Measurements from ENCODE around the gene PPFIBP2. TPM values are rescaled to one million over a fixed set of nuclear protein-coding genes. Genes with fewer than 3 reads are reported as not detected.

The PPFIBP2 gene
- polyA plus RNA-seq, 2 of the 4 experiments (the other 2 are of a cell fraction), result 13.4 to 32.5 TPM

DNA sequence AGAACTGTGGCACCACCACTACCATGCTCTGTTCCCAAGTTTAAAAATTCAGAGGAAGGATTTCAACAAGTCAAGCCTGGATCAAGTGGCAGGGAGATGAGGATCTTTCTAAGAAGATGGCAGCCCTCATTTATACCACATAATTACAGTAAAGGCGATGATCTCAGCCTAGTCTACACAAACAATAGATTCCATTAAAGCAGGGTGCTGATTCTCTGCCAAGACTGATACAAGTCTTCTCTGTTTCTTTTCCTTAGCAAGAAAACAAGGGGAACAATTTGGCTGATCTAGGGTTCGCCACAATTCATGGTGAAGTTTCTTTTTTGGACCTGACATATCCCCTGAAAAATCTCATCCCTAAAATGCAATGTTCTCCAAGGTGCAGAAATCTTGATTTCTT is 73.9 kb downstream of the PPFIBP2 start:
- CTCF ChIA-PET, result no interaction called here
- Histone ChIP-seq H3K4me1 (peaks cover 8% of the 10 kb centered on the region; the same call in 2 of the 3 replicates), H3K27ac (no peak overlapping the region), H3K9me3 (no peaks in the 10 kb centered on the region), H3K4me2 (no peak overlapping the region), H3K4me3 (no peak overlapping the region)
- ATAC-seq, result no peak
- WGBS (ENCODE audit: missing lambda C conversion rate), result 74% methylated on average over 2 of the region's 2 CpGs
- FAIRE-seq, result no peak
- TF ChIP-seq NFE2L2 (conservative IDR thresholded peaks at IDR 0.05; ENCODE audit: low read length) (no peak), HDAC2 (IDR thresholded peaks at IDR 0.05) (no peak)
- no peak for DNase-seq (ENCODE audit: low read depth in 1 of 2, low spot score in 1 of 2)
- POLR2A ChIA-PET, result interaction anchor here (0.7 kb wide), 1 partner anchor 12 kb away, joined by 3 read pairs; no protein-coding TSS in a partner anchor

DNA sequence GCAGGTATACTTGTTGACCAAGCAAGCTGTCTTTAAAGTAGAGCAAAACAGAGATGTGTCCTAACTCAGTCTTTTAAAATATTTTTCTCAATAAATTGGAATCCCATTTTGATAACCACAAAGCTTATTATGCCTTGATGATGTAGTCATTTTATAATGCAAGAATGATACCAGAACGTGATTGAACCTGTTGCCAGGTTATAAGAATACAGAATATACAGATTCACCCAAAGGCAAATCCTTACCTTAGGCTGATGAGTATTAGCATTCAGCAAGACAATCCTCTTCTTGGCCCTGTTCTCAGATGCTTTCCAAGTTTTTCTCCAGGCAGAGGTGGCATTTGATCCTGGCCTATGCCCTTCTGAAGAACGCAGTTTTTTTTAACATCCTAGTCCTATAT is 76.1 kb downstream of the PPFIBP2 start:
- H3K27ac ChIP-seq, result no peak overlapping the region
- H3K9me3 ChIP-seq, result no peaks in the 10 kb centered on the region
- 81% methylated on average over 2 of the region's 2 CpGs for WGBS (ENCODE audit: missing lambda C conversion rate)
- no peak for TF ChIP-seq NR3C1 (IDR thresholded peaks at IDR 0.05)
- no peak for TF ChIP-seq MYC (IDR thresholded peaks at IDR 0.05; ENCODE audit: borderline replicate concordance, low read length)
- no peak for TF ChIP-seq RARB (CRISPR knock-in tag; IDR thresholded peaks at IDR 0.05)
- TF ChIP-seq MAFK (IDR thresholded peaks at IDR 0.05; ENCODE audit: partially characterized antibody), result no peak
- TF ChIP-seq ESRRA (IDR thresholded peaks at IDR 0.05; ENCODE audit: borderline replicate concordance, low read length), result no peak
- no peak for TF ChIP-seq HDAC2 (IDR thresholded peaks at IDR 0.05)
- TF ChIP-seq, protein P1, sequence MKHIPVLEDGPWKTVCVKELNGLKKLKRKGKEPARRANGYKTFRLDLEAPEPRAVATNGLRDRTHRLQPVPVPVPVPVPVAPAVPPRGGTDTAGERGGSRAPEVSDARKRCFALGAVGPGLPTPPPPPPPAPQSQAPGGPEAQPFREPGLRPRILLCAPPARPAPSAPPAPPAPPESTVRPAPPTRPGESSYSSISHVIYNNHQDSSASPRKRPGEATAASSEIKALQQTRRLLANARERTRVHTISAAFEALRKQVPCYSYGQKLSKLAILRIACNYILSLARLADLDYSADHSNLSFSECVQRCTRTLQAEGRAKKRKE (CRISPR knock-in tag; IDR thresholded peaks at IDR 0.05; ENCODE audit: low read depth), result no peak
- no peak for TF ChIP-seq FOSL2 (IDR thresholded peaks at IDR 0.05)
- TF ChIP-seq FOSL2 (CRISPR knock-in tag; IDR thresholded peaks at IDR 0.05), result no peak
- no peak for TF ChIP-seq ZFP36 (IDR thresholded peaks at IDR 0.05; ENCODE audit: borderline replicate concordance, partially characterized antibody)
- TF ChIP-seq HOXB5 (CRISPR knock-in tag; IDR thresholded peaks at IDR 0.05), result no peak
- no peak for TF ChIP-seq RNF2 (IDR thresholded peaks at IDR 0.05; ENCODE audit: borderline replicate concordance, low read depth)
- no peak for TF ChIP-seq POLR2AphosphoS2 (conservative IDR thresholded peaks at IDR 0.05; ENCODE audit: low read length)
- TF ChIP-seq RFX5 (IDR thresholded peaks at IDR 0.05), result no peak
- TF ChIP-seq, protein P2, sequence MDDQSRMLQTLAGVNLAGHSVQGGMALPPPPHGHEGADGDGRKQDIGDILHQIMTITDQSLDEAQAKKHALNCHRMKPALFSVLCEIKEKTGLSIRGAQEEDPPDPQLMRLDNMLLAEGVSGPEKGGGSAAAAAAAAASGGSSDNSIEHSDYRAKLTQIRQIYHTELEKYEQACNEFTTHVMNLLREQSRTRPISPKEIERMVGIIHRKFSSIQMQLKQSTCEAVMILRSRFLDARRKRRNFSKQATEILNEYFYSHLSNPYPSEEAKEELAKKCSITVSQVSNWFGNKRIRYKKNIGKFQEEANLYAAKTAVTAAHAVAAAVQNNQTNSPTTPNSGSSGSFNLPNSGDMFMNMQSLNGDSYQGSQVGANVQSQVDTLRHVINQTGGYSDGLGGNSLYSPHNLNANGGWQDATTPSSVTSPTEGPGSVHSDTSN (IDR thresholded peaks at IDR 0.05), result no peak
- TF ChIP-seq, protein P3, sequence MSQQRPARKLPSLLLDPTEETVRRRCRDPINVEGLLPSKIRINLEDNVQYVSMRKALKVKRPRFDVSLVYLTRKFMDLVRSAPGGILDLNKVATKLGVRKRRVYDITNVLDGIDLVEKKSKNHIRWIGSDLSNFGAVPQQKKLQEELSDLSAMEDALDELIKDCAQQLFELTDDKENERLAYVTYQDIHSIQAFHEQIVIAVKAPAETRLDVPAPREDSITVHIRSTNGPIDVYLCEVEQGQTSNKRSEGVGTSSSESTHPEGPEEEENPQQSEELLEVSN (IDR thresholded peaks at IDR 0.05; ENCODE audit: borderline replicate concordance, low read depth), result no peak
- TF ChIP-seq FOSB (CRISPR knock-in tag; IDR thresholded peaks at IDR 0.05), result no peak
- TF ChIP-seq RAD21 (conservative IDR thresholded peaks at IDR 0.05 in 1 of 2, IDR thresholded peaks at IDR 0.05 in 1 of 2), result no peak
- TF ChIP-seq KDM1A (IDR thresholded peaks at IDR 0.05; ENCODE audit: low read depth), result no peak
- H3K4me3 ChIP-seq, result no peak overlapping the region
- POLR2A ChIA-PET, result no interaction called here
- ATAC-seq, result no peak
- no peak for DNase-seq (ENCODE audit: low read depth in 1 of 2, low spot score in 1 of 2)
- H3K4me1 ChIP-seq, result peaks cover 5% of the 10 kb centered on the region; the same call in 1 of the 3 replicates
- FAIRE-seq, result no peak
- CTCF ChIA-PET, result interaction anchor here (0.6 to 1.5 kb wide), 5 partner anchors 9 to 77 kb away, joined by 3 to 6 read pairs (median 3); no protein-coding TSS in a partner anchor
- H3K4me2 ChIP-seq, result no peak overlapping the region

DNA sequence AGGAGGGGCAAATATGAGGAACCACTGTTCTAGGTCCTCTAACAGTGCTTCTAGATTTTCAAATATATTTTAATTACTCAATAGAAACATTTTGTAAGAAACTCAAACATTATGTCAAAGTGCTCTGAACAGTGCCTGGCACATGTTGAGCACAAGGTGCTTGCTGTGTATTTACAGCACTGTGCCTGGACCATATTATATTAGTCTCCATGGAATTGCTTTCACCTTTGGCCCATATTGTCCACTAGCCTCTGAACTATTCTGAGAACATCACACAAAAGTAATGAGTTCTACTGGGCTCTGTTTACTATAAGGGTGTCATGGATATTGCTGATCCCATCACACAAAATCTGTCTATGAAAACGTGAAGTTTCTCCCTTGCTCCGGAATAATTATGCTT is 76.7 kb downstream of the PPFIBP2 start:
- peaks cover 11% of the 10 kb centered on the region; the same call in 1 of the 3 replicates for H3K4me1 ChIP-seq
- no peak overlapping the region for H3K27ac ChIP-seq
- no peak overlapping the region for H3K4me3 ChIP-seq
- WGBS (ENCODE audit: missing lambda C conversion rate), result 86% methylated on average over 2 of the region's 2 CpGs
- no peak overlapping the region for H3K4me2 ChIP-seq
- no peak for FAIRE-seq
- no peaks in the 10 kb centered on the region for H3K9me3 ChIP-seq
- ChIA-PET CTCF (interaction anchor here (1.2 kb wide), 1 partner anchor 78 kb away, joined by 3 read pairs; no protein-coding TSS in a partner anchor), POLR2A (no interaction called here)
- ATAC-seq, result no peak
- DNase-seq (ENCODE audit: low read depth in 1 of 2, low spot score in 1 of 2), result no peak
- TF ChIP-seq EHMT2 (IDR thresholded peaks at IDR 0.05; ENCODE audit: low read depth) (no peak), TFCP2L1 (CRISPR knock-in tag; IDR thresholded peaks at IDR 0.05) (no peak), EHF (CRISPR knock-in tag; IDR thresholded peaks at IDR 0.05) (no peak), FOSB (CRISPR knock-in tag; IDR thresholded peaks at IDR 0.05) (no peak), BHLHE40 (IDR thresholded peaks at IDR 0.05; ENCODE audit: low read depth, low read length) (no peak), CHD4 (IDR thresholded peaks at IDR 0.05; ENCODE audit: borderline replicate concordance) (no peak), ZFP36 (IDR thresholded peaks at IDR 0.05; ENCODE audit: borderline replicate concordance, partially characterized antibody) (no peak), ESRRA (IDR thresholded peaks at IDR 0.05; ENCODE audit: borderline replicate concordance, low read length) (no peak), FOSL2 (IDR thresholded peaks at IDR 0.05) (no peak), FOSL2 (CRISPR knock-in tag; IDR thresholded peaks at IDR 0.05) (no peak), RARB (CRISPR knock-in tag; IDR thresholded peaks at IDR 0.05) (no peak), ZNF302 (CRISPR knock-in tag; IDR thresholded peaks at IDR 0.05) (no peak), JUN (IDR thresholded peaks at IDR 0.05) (no peak)
- TF ChIP-seq, protein P4, sequence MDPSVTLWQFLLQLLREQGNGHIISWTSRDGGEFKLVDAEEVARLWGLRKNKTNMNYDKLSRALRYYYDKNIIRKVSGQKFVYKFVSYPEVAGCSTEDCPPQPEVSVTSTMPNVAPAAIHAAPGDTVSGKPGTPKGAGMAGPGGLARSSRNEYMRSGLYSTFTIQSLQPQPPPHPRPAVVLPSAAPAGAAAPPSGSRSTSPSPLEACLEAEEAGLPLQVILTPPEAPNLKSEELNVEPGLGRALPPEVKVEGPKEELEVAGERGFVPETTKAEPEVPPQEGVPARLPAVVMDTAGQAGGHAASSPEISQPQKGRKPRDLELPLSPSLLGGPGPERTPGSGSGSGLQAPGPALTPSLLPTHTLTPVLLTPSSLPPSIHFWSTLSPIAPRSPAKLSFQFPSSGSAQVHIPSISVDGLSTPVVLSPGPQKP (IDR thresholded peaks at IDR 0.05; ENCODE audit: low read depth, low read length), result no peak
- TF ChIP-seq, protein P2 (IDR thresholded peaks at IDR 0.05), result no peak
- TF ChIP-seq, protein P5, sequence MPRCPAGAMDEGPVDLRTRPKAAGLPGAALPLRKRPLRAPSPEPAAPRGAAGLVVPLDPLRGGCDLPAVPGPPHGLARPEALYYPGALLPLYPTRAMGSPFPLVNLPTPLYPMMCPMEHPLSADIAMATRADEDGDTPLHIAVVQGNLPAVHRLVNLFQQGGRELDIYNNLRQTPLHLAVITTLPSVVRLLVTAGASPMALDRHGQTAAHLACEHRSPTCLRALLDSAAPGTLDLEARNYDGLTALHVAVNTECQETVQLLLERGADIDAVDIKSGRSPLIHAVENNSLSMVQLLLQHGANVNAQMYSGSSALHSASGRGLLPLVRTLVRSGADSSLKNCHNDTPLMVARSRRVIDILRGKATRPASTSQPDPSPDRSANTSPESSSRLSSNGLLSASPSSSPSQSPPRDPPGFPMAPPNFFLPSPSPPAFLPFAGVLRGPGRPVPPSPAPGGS (IDR thresholded peaks at IDR 0.05), result no peak

All from A549 (cell line).